Left renal pelvis (tissue), 4 donors: ENCODE results near the gene GSTO1. TPM values are rescaled to one million over a fixed set of nuclear protein-coding genes. Genes with fewer than 3 reads are reported as not detected.
"Not testable (repeated sequence)": the region's sequence is repeated elsewhere in the genome, so short reads cannot be mapped to it uniquely, and the experiment has no call there.

Experiments
- DNase-seq, 4 donors: peaks; one replicate each; pipeline ENCODE4 v3.0.0-alpha.2; 2013; ENCODE audit warnings: low read depth in 4 of 4, low spot score in 3 of 4
- polyA plus RNA-seq, 4 donors: library from polyadenylated mRNA; unstranded; fragments of 120-200 nt; gene quantifications; one replicate each; pipeline ENCODE4 v1.2.1, GENCODE V29; 2013; ENCODE audit not compliant: insufficient read length in 4 of 4

GSTO1 gene
- polyA plus RNA-seq, result 100 to 1,000 TPM in 1 of 4 donors, 10 to 100 TPM in 3; 51.5 to 101 (median 94.1) TPM

GRCh38 chr10:104254493-104255310 lies at the start of gene GSTO1:
TSS of gene GSTO1 (plus strand) at chr10:104254892. CDS start at chr10:104254929, 37 bp downstream.
- no peak for DNase-seq

GRCh38 chr10:104208730-104209129 lies 46.0 kb upstream of the GSTO1 start:
- DNase-seq, result no peak

- DNase-seq, result no peak
Observed at GRCh38 chr10:104209575-104210198, 45.0 kb upstream of the GSTO1 start.

DNA sequence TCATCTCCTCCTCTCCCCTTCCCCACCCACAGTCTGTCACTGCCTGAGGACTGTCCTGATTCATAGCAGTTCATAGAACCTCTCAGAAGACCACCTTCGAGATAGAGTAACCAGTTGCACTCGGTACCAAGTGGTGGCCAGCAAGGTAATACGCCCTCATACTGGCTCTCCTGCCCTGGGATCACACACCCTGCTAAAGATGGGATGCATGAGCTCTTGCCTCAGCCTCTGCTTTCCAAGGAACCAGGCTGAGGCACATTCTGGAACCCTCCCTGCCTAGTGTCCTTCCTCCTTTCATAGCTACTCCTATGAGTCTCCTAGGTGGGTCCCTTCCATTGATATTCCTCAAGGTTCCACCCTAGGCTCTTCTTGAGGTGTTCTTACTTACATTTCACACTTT lies 38.1 kb upstream of the GSTO1 start:
- no peak for DNase-seq

DNA sequence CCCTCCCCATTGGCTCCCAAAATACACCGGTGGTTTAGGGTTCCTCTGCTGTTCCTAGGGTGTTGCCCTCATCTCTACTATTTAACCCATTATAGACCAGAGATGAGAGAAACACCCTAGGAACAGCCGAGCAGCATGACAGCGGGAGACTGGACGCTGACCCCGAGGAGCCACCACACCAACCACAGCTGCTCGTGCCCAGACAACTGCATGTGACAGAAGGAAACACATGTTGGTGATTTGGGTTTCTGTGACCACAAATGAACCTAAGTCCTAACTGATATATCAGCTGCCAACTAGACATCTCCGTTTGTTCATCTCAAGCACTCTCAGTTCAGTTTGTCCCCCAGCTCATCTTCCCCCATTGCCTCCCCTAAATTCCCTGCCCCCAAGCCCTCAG lies 35.9 kb upstream of the GSTO1 start:
- DNase-seq, result no peak

DNA sequence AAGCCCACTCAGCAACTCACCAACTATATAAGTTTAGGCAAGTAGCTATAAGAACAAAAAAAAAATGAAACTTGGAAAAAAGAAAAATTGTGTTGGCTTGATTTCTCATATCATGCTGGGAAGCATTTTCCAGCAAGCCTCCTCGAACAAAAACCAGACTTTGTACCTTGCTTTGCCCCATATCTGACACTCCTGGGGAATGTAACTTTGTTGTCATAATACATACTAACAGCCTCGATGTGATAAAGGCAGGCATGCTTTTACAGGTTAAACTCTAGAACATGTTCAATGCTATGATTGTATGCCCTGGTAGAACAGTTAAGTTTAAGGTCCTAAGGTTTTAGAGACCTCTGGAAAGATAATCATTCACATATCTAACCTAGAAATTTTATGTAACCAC lies 34.2 kb upstream of the GSTO1 start:
- no peak for DNase-seq

GRCh38 chr10:104223304-104223703 lies 31.4 kb upstream of the GSTO1 start:
- no peak for DNase-seq

DNA sequence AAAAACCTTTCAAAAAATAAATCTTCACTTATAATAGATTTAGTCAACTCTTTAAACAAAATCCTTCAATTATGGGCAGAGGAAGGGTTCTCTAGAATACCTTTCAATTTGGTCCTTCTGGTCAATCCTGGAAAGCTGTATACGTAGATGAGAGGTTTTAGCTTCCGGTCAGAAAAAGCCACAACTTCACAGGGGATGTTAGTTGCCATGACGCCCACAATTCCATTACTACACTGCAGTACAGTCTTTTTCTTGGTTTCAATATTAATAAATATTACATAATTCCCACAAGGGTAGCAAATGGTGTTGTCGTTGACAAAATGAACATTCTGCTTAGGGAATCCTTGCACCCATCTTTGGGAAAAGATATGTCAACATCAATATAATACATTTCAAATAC lies 24.2 kb upstream of the GSTO1 start:
- DNase-seq, result no peak

DNA sequence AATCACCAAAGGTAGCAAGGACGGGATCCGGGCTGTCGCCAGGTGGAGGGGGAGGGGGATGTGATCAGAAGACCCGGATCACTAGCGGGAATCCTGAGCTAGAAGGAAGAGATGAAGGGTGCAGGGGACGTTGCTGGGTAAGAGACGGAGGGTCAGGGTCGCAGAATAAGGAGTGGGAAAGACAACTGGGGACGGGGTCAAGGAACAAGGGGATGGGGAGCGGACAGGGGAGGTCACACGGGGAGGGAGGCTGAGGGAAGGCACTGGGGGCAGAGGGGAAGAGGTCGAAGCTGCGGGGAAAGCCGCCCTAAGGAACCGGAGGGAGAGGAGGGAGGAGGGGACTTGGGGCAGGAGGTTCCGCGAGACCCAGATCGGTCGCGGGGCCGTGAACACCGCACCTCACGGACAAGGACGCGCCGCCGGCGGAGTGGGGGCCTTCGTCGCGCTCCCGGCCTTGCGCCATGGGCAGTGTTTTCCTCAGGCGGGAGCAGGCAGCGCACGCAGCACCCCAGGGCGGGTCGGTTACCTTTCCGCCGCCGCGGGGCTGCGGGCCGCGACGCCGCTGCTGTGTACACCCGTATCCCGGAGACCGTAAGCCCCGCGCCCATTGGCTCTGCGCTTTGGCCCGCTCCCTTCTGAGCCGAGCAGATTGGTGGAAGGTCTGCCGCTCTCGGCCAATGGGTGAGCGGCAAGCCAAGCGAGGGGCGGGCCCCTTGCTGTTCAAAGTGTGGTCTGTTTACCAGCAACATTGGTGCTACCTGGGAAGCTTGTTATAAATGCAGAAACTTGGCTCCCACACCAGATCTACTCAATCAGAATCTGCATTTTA lies 22.7 kb upstream of the GSTO1 start, which contains the start of gene CFAP43:
Gene CFAP43 (minus strand): TSS at position 581 of the 829 bp plus-strand sequence. CDS start 118 bp downstream, at position 463.
- DNase-seq, result peak; percentile 86 to 93 (median 92)

DNA sequence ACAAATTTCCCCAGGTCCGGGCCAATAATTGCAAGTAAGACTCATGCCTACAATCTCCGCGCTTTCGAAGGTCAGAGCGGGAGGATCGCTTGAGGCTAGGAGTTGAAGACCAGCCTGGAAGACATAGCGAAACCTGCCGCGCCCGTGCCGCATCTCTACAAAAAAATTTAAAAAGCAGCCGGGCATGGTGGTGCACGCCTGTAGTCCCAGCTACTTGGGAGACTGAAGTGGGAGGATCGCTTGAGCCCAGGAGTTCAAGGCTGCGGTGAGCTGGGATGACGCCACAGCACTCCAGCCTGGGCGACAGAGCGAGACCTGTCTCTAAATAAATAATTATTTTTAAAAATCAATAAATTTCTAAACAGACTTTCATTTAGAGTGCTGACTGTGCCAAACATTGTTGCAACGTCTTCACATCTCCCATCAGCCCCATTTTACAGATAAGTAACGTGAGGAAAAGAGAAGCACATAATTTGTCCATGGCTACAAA lies 22.0 kb upstream of the GSTO1 start:
- DNase-seq, result no peak

DNA sequence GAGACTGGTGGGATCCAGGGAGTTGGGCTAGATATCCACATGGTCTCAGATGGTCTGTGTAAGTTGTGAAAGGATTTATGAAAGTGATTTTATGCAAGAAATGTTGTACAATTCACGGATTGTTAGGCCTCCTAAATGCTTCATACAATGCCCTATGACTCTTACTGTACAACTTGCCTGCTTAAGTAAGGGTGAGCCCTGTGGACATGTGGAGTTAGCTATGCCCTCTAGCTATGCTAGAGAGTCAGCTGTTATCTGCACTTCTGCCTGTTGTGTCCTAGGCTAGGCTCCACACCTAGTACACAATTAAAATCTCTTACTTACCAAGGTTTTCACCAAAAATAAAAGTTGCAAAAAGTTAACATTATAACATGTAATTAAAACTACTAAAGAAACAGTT lies 20.9 kb upstream of the GSTO1 start:
- DNase-seq, result no peak

DNA sequence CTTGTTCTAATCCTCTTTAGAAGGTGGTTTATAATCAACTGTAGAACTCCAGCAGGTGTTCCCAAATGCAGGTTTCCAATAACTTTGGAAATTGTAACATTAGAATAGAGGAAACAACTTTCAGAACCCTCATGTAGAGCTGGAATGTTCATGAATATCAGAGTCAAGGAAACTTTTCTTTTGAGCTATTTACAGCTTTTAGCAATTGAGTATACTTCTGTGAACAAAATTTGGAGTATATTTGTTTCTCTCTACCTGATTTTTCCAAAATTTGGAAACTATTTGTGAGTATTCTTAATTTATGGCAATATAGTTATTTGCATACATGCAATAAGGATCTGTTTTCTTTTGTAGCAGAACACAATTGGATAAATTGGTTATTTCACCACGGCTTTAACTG lies 19.8 kb upstream of the GSTO1 start:
- DNase-seq, result no peak

DNA sequence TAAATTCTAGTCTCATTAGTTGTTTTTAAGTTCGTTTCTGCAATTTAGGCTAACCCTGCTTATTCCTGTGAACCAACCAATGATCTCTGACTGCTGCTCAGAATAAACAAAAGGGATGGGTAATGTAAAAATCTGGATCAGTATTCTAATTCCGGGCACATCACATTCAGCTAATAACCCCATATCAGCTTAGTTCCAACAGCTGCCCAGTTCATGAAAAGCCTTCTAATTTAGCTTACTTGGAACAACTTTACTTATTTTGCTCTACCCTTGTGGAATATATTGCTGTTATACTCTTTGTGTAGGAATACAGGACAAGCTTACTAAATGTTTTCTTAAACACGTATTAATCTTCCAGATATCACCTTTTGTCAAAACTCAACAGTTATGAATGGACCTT lies 18.9 kb upstream of the GSTO1 start:
- no peak for DNase-seq

GRCh38 chr10:104240078-104240477 lies 14.6 kb upstream of the GSTO1 start:
- DNase-seq, result no peak

DNA sequence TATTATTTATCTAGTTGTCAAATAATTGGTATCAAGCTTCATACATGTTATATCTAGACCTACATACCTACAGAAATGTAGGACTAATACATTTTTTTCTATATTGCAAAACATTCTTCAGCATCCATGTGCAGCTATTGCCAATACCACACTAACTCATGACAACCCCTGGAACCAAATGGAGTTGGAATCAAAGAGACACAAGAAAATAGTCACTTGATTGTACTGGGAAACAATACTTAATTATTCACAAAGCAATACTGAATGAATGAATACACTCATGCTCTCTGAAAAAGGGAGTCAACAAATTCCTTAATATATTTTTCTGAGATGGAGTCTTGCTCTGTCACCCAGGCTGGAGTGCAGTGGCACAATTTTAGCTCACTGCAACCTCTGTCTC lies 12.1 kb upstream of the GSTO1 start:
- DNase-seq, result no peak

GRCh38 chr10:104243009-104243408 lies 11.7 kb upstream of the GSTO1 start:
- not testable (repeated sequence) for DNase-seq

DNA sequence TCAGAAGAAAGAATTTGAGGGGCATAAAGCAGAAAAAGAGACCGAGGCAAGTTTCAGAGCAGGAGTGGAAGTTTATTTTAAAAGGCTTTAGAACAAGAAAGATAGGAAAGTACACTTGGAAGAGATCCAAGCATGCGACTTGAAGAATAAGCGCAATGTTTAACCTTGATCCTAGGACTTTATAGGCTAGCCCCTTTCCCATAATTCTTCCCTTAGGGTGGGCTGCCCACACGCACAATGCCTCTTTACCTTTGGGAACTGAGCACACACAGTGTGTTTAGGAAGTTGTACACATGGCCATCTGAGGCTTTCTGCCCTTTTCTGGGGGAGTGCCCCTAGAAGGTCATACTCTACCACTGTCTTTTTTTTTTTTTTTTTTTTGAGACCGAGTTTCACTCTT lies 11.2 kb upstream of the GSTO1 start:
- no peak for DNase-seq

- DNase-seq, result no peak
Observed at GRCh38 chr10:104245066-104245632, 9.5 kb upstream of the GSTO1 start.

DNA sequence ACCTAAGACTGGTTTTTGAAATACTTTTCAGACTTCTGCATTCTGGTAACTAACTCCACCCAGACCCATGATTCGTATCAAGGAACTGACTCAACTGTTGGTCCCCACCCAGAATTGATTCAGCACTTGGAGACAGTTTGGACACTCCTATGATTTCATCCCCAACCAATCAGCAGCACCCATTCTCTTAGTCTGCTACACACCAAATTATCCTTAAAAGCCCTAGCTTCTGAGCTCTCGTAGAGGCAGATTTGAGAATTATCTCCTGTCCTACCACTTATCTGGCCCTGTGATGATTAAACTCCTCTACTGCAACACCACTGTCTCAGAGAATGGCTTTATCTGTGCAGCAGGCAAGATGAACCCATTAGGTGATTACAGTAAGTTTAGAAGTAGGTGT lies 7.7 kb upstream of the GSTO1 start:
- DNase-seq, result no peak

- no peak for DNase-seq
Observed at GRCh38 chr10:104247513-104248146, 7.1 kb upstream of the GSTO1 start.
